OCI-LY7 (cell line): Measurements from ENCODE around the gene CFAP61. TPM values are rescaled to one million over a fixed set of nuclear protein-coding genes. Genes with fewer than 3 reads are reported as not detected.

ENCODE experiments used
- BruUV-seq: library from RNA; stranded (reverse); fragments of 400-500 nt; replicated peaks from 2 replicates; lab custom pipeline; 2021; lab: Mats Ljungman, UMichigan
- CTCF ChIA-PET: fragments of 300-600 bp; sonication (Branson Sonifier 250); formaldehyde crosslinking; loops from one replicate; lab custom pipeline; 2022; ENCODE audit warnings: antibody characterized with exemption; ENCODE audit not compliant: unreplicated experiment; lab: Charles Lee
- POLR2A ChIA-PET: fragments of 300-600 bp; sonication (Branson Sonifier 250); formaldehyde crosslinking; loops from one replicate; lab custom pipeline; 2022; ENCODE audit warnings: antibody characterized with exemption; lab: Charles Lee
- DNase-seq: peaks from one replicate; pipeline ENCODE4 v3.0.0-alpha.2; 2015; ENCODE audit warnings: low spot score
- H2AFZ ChIP-seq: fragments of 200-600 bp; sonication (generic), shearing (Covaris generic); 2 replicates; pipeline ENCODE4 v1.6.1; 2014; ENCODE audit warnings: mild to moderate bottlenecking, antibody characterized with exemption, low read length, moderate library complexity
- H3K27ac ChIP-seq: fragments of 200-600 bp; sonication (generic); 2 replicates; pipeline ENCODE4 v1.5.1; 2014; ENCODE audit warnings: mixed run types, low read depth, mild to moderate bottlenecking, moderate library complexity, low read length, inconsistent platforms; ENCODE audit not compliant: poor library complexity, severe bottlenecking
- H3K36me3 ChIP-seq: fragments of 200-600 bp; sonication (generic); 2 replicates; pipeline ENCODE4 v1.6.1; 2014; ENCODE audit warnings: mild to moderate bottlenecking, antibody characterized with exemption, low read length, moderate library complexity, mixed read lengths; ENCODE audit not compliant: insufficient read depth
- H3K4me1 ChIP-seq: fragments of 200-600 bp; sonication (generic); 2 replicates; pipeline ENCODE4 v1.5.1; 2014; ENCODE audit warnings: mild to moderate bottlenecking, low read length; ENCODE audit not compliant: insufficient read depth, poor library complexity, severe bottlenecking
- H3K4me2 ChIP-seq: fragments of 200-600 bp; sonication (generic); 2 replicates; pipeline ENCODE4 v1.6.1; 2014; ENCODE audit warnings: mild to moderate bottlenecking, low read length
- H3K4me3 ChIP-seq: fragments of 200-600 bp; sonication (generic); 2 replicates; pipeline ENCODE4 v1.5.1; 2014; ENCODE audit warnings: mild to moderate bottlenecking, low read depth, low read length; ENCODE audit not compliant: poor library complexity, severe bottlenecking
- H3K79me2 ChIP-seq: fragments of 200-600 bp; sonication (generic); 2 replicates; pipeline ENCODE4 v1.6.1; 2016; ENCODE audit warnings: low read depth, mild to moderate bottlenecking, low read length, moderate library complexity, mixed read lengths; ENCODE audit not compliant: insufficient read depth
- H3K9me2 ChIP-seq: fragments of 200-600 bp; sonication (generic); 2 replicates; pipeline ENCODE4 v1.6.1; 2016; ENCODE audit warnings: mild to moderate bottlenecking, low read length, mixed read lengths; ENCODE audit not compliant: insufficient read depth
- H3K9me3 ChIP-seq: fragments of 200-600 bp; sonication (generic); 2 replicates; pipeline ENCODE4 v1.6.1; 2014; ENCODE audit warnings: mild to moderate bottlenecking, mixed run types, low read length, mixed read lengths
- H4K20me1 ChIP-seq: fragments of 200-600 bp; sonication (generic); 2 replicates; pipeline ENCODE4 v1.6.1; 2014; ENCODE audit warnings: mild to moderate bottlenecking, antibody characterized with exemption, low read length, moderate library complexity, mixed read lengths; ENCODE audit not compliant: insufficient read depth
- EZH2phosphoT487 ChIP-seq: fragments of 200-600 bp; sonication (generic); IDR thresholded peaks from 2 replicates; pipeline ENCODE4 v1.6.1; 2018; ENCODE audit warnings: low read depth, borderline replicate concordance, mild to moderate bottlenecking, mixed run types, antibody characterized with exemption, low read length, moderate library complexity, mixed read lengths
- intact Hi-C: fragments of 100-400 bp; cut with micrococcal nuclease; formaldehyde crosslinking; loops from one replicate; pipeline ENCODE4 v1.10.0; 2022; ENCODE audit not compliant: unreplicated experiment
- total RNA-seq, 2 experiments: library from RNA; depleted of rRNA in 1 of 2; stranded (reverse); fragments of >200 nt in 1 of 2; shearing (Covaris generic) in 1 of 2; gene quantifications; 2 replicates each; pipeline ENCODE4 v1.2.3, GENCODE V29; 2014 to 2022
- TF ChIP-seq, protein P1 (sequence below): fragments of 200-600 bp; sonication (generic); conservative IDR thresholded peaks from 2 replicates; pipeline ENCODE4 v1.5.1; 2014; ENCODE audit warnings: mild to moderate bottlenecking, antibody characterized with exemption, low read length, moderate library complexity, mixed read lengths

Gene CFAP61
- total RNA-seq, 2 experiments from 2014 or later: 0.06 TPM; not detected in 1

DNA sequence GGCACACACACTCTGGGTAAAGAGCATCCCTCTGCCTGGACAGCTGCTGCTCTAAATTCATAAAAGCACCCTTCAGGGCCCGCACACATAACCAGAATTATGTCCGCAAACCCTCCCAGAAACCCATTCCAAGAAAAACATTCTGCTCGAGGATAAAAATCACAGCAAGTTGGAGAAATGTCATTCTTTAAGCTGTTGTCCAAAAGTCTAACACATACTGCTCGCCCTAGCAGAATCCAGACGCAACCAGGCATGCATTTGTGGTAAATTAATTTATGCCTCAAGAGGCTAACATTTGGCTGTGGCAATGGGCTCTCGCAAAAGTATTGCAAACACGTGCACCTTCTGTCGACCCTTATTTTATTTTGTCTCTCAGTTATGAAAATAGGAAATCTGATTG lies 199.5 kb downstream of the CFAP61 start:
- H2AFZ ChIP-seq: no peak overlapping the region
- no peaks in the 10 kb centered on the region for H3K79me2 ChIP-seq
- no peaks in the 10 kb centered on the region for H3K9me3 ChIP-seq
- no peaks in the 10 kb centered on the region for H4K20me1 ChIP-seq
- no peaks in the 10 kb centered on the region for H3K9me2 ChIP-seq
- no peak overlapping the region for H3K27ac ChIP-seq
- H3K4me3 ChIP-seq: no peak overlapping the region
- intact Hi-C loops: no loop called here
- no TSS peak for BruUV-seq
- TF ChIP-seq EZH2phosphoT487: no peak
- TF ChIP-seq, protein P1, sequence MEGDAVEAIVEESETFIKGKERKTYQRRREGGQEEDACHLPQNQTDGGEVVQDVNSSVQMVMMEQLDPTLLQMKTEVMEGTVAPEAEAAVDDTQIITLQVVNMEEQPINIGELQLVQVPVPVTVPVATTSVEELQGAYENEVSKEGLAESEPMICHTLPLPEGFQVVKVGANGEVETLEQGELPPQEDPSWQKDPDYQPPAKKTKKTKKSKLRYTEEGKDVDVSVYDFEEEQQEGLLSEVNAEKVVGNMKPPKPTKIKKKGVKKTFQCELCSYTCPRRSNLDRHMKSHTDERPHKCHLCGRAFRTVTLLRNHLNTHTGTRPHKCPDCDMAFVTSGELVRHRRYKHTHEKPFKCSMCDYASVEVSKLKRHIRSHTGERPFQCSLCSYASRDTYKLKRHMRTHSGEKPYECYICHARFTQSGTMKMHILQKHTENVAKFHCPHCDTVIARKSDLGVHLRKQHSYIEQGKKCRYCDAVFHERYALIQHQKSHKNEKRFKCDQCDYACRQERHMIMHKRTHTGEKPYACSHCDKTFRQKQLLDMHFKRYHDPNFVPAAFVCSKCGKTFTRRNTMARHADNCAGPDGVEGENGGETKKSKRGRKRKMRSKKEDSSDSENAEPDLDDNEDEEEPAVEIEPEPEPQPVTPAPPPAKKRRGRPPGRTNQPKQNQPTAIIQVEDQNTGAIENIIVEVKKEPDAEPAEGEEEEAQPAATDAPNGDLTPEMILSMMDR: no peak
- H3K36me3 ChIP-seq: no peaks in the 10 kb centered on the region
- ChIA-PET CTCF (no interaction called here), POLR2A (interaction anchor here (1.4 kb wide), 1 partner anchor 9 kb away, joined by 4 read pairs; no protein-coding TSS in a partner anchor)
- no peak for DNase-seq
- no peaks in the 10 kb centered on the region for H3K4me1 ChIP-seq
- H3K4me2 ChIP-seq: no peak overlapping the region

DNA sequence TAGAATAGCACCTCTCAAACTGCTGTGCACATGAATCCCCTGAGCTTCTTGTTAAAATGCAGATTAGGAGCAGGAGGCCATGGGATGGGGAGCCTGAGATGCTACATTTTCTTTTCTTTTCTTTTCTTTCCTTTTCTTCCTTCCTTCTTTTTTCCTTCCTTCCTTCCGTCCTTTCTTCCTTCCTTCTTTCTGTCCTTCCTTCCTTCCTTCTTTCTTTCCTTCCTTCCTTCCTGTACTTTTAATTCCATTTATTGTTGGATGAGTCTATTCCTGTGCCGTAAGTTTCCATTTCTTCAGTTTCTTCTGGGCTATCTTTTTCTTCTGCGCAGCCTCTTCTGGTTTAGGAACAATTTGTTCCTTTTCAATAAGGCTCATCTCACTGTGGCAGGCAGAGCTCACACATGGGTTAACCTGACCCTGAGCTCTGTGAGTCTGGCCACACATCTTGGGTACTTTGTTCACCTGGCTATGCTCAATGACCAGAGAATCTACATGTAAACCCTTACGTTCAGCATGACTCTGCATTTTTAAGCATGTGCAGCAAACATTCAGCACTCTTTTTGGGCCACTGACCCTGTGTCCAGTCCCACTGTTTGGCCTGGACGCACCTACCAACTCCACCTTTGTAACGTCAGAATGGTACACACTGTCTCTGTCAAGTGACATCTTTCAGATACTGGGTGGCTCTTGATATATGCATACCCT lies 200.9 kb downstream of the CFAP61 start:
- POLR2A ChIA-PET: no interaction called here

More for the DNA sequence above, 200.9 kb downstream of the CFAP61 start:
- Histone ChIP-seq H4K20me1 (no peaks in the 10 kb centered on the region), H3K4me1 (no peaks in the 10 kb centered on the region), H3K9me2 (no peaks in the 10 kb centered on the region), H3K9me3 (no peaks in the 10 kb centered on the region), H2AFZ (no peak overlapping the region), H3K36me3 (no peaks in the 10 kb centered on the region), H3K79me2 (no peaks in the 10 kb centered on the region), H3K4me2 (no peak overlapping the region), H3K4me3 (no peak overlapping the region), H3K27ac (no peak overlapping the region)
- TF ChIP-seq, protein P1: no peak
- TF ChIP-seq EZH2phosphoT487: no peak
- no TSS peak for BruUV-seq
- intact Hi-C loops: no loop called here
- CTCF ChIA-PET: no interaction called here
- no peak for DNase-seq
